HG02938 (cell line): ENCODE measurements around the gene CTNNB1.

ENCODE experiments used
- ATAC-seq: cut with Tn5 transposase; IDR thresholded peaks from one replicate; pipeline ENCODE4 v1.9.1; 2021; ENCODE audit warnings: mild to moderate bottlenecking, moderate library complexity; ENCODE audit not compliant: unreplicated experiment

The CTNNB1 gene

GRCh38 chr3:41190509-41191284 is 8.6 kb upstream of the CTNNB1 start:
- ATAC-seq, result no peak

- ATAC-seq, result no peak
Measured at GRCh38 chr3:41192885-41193284, 6.4 kb upstream of the CTNNB1 start.

- no peak for ATAC-seq
Measured at GRCh38 chr3:41193794-41194539, 5.3 kb upstream of the CTNNB1 start.

GRCh38 chr3:41194701-41195100 is 4.6 kb upstream of the CTNNB1 start:
- no peak for ATAC-seq

GRCh38 chr3:41195946-41196345 is 3.4 kb upstream of the CTNNB1 start:
- ATAC-seq, result no peak

GRCh38 chr3:41196499-41197410 is 2.5 kb upstream of the CTNNB1 start:
- ATAC-seq, result no peak

GRCh38 chr3:41198046-41198445 is 1.3 kb upstream of the CTNNB1 start:
- no peak for ATAC-seq

- no peak for ATAC-seq
Measured at GRCh38 chr3:41198526-41198925, 779 bp upstream of the CTNNB1 start.

GRCh38 chr3:41199866-41200668 is 762 bp downstream of the CTNNB1 start:
- peak; percentile 10 for ATAC-seq

- no peak for ATAC-seq
Measured at GRCh38 chr3:41200669-41201021, 1.3 kb downstream of the CTNNB1 start.

GRCh38 chr3:41202075-41202833 is 2.9 kb downstream of the CTNNB1 start:
- no peak for ATAC-seq

- no peak for ATAC-seq
Measured at GRCh38 chr3:41202834-41203345, 3.6 kb downstream of the CTNNB1 start.

- no peak for ATAC-seq
Measured at GRCh38 chr3:41204369-41204768, 5.1 kb downstream of the CTNNB1 start.

GRCh38 chr3:41205591-41205990 is 6.3 kb downstream of the CTNNB1 start:
- no peak for ATAC-seq

- ATAC-seq, result no peak
Measured at GRCh38 chr3:41207355-41207754, 8.1 kb downstream of the CTNNB1 start.

- ATAC-seq, result no peak
Measured at GRCh38 chr3:41208507-41209220, 9.4 kb downstream of the CTNNB1 start.

GRCh38 chr3:41209646-41210045 is 10.3 kb downstream of the CTNNB1 start:
- ATAC-seq, result no peak

GRCh38 chr3:41210966-41211365 is 11.7 kb downstream of the CTNNB1 start:
- no peak for ATAC-seq

GRCh38 chr3:41212088-41212487 is 12.8 kb downstream of the CTNNB1 start:
- ATAC-seq, result no peak
